OCI-LY3 (cell line): ENCODE results near the gene LIPE.

Experiments used
- CTCF ChIP-seq: fragments of 200-600, 300-600 bp; sonication (generic); IDR thresholded peaks from 2 replicates; pipeline ENCODE4 v1.5.1; 2014; ENCODE audit warnings: antibody characterized with exemption, low read length, low read depth
- EZH2phosphoT487 ChIP-seq: fragments of 200-600 bp; shearing (Covaris generic); IDR thresholded peaks from 2 replicates; pipeline ENCODE4 v1.6.1; 2018; ENCODE audit warnings: antibody characterized with exemption, mixed run types, low read depth

- TF ChIP-seq CTCF (no peak), EZH2phosphoT487 (no peak)
Measured at GRCh38 chr19:42369433-42370067, 57.6 kb downstream of the LIPE start.
